Right kidney (tissue), 1 donor: Measurements from ENCODE around the gene PNPO.
"Not testable (repeated sequence)": the region's sequence is repeated elsewhere in the genome, so short reads cannot be mapped to it uniquely, and the experiment has no call there.

Experiments used
- DNase-seq: peaks from one replicate; pipeline ENCODE4 v3.0.0-alpha.2; 2016

The PNPO gene

DNA sequence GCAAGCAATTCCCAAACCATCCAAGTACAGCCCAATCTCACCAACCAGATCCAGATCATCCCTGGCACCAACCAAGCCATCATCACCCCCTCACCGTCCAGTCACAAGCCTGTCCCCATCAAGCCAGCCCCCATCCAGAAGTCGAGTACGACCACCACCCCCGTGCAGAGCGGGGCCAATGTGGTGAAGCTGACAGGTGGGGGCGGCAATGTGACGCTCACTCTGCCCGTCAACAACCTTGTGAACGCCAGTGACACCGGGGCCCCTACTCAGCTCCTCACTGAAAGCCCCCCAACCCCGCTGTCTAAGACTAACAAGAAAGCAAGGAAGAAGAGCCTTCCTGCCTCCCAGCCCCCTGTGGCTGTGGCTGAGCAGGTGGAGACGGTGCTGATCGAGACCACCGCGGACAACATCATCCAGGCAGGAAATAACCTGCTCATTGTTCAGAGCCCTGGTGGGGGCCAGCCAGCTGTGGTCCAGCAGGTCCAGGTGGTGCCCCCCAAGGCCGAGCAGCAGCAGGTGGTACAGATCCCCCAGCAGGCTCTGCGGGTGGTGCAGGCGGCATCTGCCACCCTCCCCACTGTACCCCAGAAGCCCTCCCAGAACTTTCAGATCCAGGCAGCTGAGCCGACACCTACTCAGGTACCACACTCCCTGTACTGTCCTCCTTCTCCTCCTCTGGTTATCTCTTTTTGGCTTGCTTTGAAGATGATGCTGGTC lies 24.7 kb upstream of the PNPO start:
- DNase-seq = no peak

DNA sequence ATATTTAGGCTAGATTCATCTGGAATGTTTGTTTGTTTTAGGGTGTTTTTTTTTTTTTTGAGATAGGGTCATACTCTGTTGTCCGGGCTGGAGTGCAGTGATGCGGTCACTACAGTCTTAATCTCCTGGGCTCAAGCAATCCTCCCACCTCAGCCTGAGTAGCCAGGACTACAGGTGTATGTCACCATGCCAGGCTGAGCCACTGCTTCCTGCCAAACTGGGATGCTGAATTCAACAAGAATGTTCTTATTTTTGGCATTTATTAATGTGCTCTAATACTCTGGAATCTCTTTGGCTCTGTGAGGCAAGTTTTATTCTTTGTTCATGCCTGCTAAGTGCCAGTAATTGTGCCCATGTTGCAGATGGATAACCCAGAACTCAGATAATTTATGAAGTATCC lies 23.8 kb upstream of the PNPO start:
- DNase-seq = no peak

DNA sequence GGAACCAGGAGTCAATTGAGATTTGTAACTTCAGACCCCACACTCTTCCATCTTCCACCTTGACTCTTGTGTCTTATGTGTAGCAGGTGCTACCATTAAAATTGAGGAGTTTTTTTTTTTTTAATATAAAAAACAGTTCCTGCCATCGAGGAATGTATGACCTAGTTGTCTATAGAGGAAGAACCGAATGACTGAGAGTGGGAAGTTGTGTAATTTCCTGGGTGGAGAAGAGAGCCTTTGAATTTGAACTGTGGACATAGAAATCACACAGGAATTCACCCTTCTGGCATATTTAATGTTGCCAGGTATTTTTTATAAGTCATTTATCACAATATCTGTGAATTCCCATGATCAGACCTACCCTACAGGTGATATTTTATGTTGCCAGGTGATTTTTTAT lies 23.4 kb upstream of the PNPO start:
- no peak for DNase-seq

GRCh38 chr17:47918991-47919390 lies 22.4 kb upstream of the PNPO start:
- DNase-seq = no peak

GRCh38 chr17:47919889-47920288 lies 21.5 kb upstream of the PNPO start:
- DNase-seq = not testable (repeated sequence)

- no peak for DNase-seq
Observed at GRCh38 chr17:47924785-47925677, 16.3 kb upstream of the PNPO start.

DNA sequence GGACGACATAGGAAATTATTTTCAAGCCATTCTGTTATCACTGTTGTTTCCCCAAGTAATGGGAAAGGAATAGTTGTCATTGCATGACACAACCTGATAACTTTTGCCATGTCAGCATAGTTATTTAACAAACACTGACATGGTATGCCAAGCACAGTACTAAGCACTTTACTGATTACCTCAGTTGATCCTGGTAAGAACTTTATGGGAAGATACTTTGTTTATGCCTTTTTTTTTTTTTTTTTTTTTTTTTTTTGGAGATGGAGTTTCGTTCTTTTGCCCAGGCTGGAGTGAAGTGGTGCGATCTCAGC lies 15.7 kb upstream of the PNPO start:
- DNase-seq = no peak

DNA sequence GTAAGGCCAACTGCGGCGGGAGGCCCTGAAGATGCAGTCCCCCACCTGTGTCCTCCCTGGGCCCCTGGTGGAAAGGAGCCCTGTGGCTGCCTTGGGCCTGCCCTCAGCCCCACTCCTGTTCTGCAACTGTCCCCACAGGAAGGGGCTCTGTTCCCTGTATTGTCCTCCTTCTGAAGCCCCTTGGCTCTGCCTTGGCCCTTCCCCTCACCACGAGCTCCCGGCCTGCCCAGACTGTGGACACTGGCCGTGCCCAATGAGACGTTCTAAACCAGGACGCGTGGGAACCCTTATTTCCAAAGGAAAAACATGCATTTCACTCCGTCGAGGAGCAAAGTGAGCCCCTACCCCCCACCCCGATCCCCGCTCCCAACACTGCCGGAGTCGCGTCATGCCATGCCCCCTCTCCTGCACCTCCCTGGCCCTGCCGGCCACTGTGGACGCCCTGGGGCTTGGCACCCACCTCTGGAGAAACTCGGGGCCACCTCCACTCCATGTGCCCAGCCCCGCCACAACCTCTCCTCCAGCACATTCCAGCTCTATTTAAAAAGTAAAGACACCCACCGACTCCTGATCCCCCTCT lies 13.5 kb upstream of the PNPO start:
- no peak for DNase-seq

DNA sequence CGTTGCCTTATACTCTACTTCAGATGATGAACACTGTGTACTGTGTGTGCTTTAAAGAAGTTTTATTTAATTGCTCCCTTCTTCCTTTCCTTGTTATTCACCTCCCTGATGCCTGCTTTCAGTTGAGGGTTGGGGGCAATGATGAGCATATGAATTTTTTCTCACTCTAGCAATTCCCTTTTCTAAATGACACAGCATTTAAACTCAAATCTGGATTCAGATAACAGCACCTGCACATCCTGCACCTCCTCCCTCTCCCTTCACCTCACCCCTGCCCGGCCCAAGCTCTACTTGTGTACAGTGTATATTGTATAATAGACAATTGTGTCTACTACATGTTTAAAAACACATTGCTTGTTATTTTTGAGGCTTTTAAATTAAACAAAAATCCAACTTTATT lies 13.0 kb upstream of the PNPO start:
- no peak for DNase-seq

DNA sequence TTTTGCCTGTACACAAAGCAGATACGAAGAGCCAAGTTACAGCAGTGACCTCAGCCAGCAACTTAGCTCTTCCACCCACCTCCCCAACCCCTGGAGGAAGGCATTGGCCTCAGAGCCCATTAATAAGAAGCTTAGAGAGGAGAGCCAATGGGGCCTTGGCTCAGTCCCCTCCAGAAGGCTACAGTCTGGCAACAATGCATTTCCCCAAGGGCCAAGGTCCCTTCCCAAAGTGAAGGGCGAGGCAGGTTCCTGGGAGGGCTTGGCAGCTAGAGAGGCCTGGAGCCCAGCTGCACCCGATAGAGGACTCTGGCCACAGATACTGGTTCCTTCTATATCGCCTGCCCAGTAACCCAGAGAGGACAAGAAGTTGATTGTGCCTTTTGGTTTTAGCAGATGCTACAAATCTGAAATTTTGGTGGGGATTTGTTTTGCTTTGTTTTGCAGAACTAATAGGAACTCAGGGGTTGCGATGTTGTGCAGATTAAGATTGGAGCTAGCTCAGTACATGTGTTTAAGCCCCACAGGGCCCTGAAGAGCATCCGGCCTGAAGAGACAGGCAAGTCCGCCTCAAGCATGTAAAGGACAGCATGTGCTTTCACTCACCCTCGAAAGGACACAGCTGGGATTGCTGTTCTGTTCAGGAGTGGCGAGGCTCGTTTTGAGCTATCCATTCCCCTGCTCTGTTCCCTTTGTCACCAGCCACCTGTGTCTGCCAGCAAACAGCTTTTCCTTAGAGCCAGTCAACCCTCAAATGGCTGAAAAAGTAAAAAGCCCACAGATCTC lies 12.0 kb upstream of the PNPO start:
- DNase-seq = no peak

DNA sequence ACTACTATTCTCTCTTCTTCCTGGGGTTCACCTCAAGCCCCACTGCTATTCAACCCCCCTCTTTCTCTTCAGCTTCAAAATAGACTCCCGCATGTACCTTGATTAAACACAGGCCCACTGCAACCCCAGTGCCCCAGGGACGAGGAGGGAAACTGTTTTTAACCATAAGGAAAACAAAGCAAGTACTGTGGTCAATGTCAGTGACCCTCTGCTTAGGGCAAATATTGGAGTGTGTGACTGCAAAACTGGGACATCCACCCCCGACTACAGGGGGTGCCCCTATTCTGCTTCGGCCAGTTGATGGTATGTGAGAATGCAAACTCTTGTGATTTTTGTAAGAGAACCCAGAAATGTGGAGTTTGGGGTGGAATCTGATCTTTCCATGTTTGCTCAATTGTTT lies 9.5 kb upstream of the PNPO start:
- no peak for DNase-seq

DNA sequence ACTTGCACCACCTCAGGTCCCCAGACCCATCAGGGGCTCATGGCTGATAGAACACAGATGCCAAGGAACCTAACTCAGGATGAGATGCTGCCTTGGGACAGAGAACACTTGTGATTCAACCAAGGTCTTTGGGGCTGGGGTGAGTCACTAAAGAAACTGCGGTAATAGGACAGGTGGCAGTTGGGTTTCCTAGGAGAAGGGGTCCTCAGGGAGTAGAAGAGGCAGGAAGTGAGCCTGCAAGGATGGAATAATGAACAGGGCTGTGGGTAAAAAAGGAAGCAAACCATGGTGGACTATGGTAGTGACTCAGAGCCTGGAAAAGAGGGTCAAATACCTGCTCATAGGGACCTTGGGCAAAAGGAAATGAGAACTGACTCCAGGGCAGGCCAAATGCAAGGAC lies 6.5 kb upstream of the PNPO start:
- DNase-seq = no peak

- not testable (repeated sequence) for DNase-seq
Observed at GRCh38 chr17:47935468-47935867, 5.9 kb upstream of the PNPO start.

GRCh38 chr17:47935961-47936360 lies 5.4 kb upstream of the PNPO start:
- DNase-seq = no peak

- no peak for DNase-seq
Observed at GRCh38 chr17:47937941-47938340, 3.4 kb upstream of the PNPO start.

DNA sequence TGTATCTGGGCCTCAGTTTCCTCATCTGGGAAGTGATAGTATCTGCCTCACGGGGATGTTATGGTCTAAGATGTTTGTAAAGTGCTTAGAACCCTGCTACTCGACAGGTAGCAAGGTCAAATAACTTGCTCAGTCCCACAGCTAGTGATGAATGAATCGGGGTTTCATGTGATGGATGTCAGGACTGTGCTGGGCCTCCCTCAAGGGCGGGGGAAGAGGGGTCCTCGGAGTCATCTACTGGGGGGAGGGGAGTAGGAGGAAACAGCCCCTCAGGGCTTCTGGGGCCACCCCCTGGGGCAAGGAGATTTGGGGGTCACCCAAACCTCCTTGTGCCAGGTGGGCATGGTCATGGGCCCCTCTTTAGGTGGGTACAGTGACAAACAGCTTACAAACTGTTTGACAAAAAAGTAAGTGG lies 732 bp downstream of the PNPO start:
- DNase-seq = no peak

DNA sequence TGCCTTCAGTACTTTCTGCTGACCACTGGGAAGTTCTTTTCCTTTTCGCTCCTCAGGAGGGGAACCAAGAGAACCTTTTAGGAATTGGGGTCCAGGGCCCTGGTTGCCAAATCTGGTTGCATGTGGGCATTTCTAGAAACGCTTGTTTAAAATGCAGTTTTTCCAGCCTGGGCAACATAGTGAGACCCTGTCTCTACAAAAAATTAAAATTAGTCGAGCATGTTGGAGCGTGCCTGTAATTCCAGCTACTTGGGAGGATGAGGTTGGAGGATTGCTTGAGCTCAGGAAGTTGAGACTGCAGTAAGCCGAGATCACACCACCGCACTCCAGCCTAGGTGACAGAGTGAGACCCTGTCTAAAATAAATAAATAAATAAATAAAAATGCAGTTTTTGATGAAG lies 1.2 kb downstream of the PNPO start:
- DNase-seq = no peak

- no peak for DNase-seq
Observed at GRCh38 chr17:47945080-47945479, 3.7 kb downstream of the PNPO start.

- no peak for DNase-seq
Observed at GRCh38 chr17:47945529-47946508, 4.4 kb downstream of the PNPO start.

GRCh38 chr17:47946516-47946915 lies 5.1 kb downstream of the PNPO start:
- no peak for DNase-seq

DNA sequence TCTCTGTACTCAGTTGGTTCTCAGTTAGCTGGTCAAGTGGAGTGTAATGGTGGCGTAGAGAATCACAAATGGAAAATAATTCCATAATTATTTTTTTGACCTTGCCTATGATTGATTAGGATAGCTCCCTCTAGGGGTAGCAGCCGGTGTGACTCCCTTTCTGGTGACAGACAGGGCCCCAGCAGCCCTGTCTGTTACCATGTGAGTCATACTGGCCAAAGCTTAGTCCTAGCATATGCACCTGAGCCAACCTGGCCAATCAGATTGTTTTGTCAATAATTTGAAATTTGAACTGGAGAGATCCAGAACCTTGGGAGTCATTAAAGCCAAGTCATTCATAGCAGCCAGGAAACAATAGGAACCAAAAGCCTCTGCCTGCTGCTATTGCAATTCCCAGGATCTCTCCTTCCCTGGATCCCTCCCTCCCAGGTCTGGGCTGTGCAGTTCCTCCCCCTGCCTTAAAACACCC lies 5.6 kb downstream of the PNPO start:
- DNase-seq = no peak
